ENCODE results near the gene FKBP1B.
"Not testable (repeated sequence)": the region's sequence is repeated elsewhere in the genome, so short reads cannot be mapped to it uniquely, and the experiment has no call there.

The FKBP1B gene

GRCh38 chr2:24058564-24059271 lies 9.2 kb downstream of the FKBP1B start:
- in situ Hi-C loops (cut with MboI; ENCODE audit: low sequenced_read_pairs) = no loop called here

- in situ Hi-C loops (cut with MboI; ENCODE audit: low sequenced_read_pairs) = no loop called here
Observed at GRCh38 chr2:24065341-24065740, 15.8 kb downstream of the FKBP1B start.

- in situ Hi-C loops (cut with MboI; ENCODE audit: low sequenced_read_pairs) = no loop called here
Observed at GRCh38 chr2:24072259-24072658, 22.7 kb downstream of the FKBP1B start.

GRCh38 chr2:24073816-24074215 lies 24.3 kb downstream of the FKBP1B start:
- in situ Hi-C loops (cut with MboI; ENCODE audit: low sequenced_read_pairs) = no loop called here

GRCh38 chr2:24075259-24075658 lies 25.7 kb downstream of the FKBP1B start:
- in situ Hi-C loops (cut with MboI; ENCODE audit: low sequenced_read_pairs) = no loop called here

DNA sequence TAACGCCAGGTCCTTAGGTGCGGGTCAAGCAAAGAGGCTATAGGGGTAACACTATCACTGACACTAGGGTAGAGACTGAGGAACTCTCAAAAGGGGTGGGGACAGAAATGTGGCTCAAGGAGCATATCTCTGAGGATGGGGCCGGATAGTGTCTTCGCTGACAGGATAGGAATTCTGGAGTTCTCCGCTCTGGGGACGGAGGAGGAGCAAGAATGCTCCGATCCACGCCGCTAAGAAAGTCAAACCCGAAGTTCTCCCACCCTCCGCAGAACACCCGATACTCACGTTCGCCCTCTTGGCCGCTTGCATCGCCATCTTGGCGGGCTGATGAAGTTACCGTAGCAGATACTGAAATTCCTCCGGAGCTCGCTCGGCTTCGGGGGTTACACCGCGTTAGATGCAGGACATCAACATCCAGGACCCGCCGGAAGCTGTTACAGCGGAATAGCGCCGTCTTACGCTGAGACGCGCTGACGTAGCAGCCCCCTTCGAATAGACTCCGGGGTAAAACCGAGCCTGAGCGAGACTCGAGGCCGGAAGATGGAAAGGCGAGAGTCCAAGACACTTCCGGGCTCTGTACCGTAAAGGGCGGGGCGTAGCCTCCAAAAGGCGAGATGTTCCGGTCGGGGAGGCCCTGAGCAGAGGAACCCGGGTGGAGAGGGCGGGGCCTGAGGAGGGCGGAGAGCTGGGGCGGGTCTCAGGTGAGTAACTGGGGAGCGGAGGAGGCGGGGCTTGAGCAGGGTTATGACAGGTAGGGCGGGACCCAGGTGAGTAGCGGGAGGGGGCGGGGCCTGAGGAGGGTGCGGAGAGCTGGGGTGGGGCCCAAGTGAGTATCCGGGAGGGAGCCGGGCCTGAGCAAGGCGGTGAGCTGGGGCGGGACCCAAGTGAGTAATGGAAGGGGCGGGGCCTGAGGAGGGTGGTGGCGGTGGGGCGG lies 26.6 kb downstream of the FKBP1B start, which contains the start of gene SF3B6:
SF3B6 (minus strand) TSS at position 412 of the 934 bp plus-strand sequence; CDS start at position 315, 97 bp downstream.
- in situ Hi-C loops (cut with MboI; ENCODE audit: low sequenced_read_pairs) = no loop called here

- in situ Hi-C loops (cut with MboI; ENCODE audit: low sequenced_read_pairs) = no loop called here
Observed at GRCh38 chr2:24076849-24077534, 27.5 kb downstream of the FKBP1B start.

GRCh38 chr2:24077535-24077877 lies 28.0 kb downstream of the FKBP1B start:
- in situ Hi-C loops (cut with MboI; ENCODE audit: low sequenced_read_pairs) = no loop called here

- in situ Hi-C loops (cut with MboI; ENCODE audit: low sequenced_read_pairs) = no loop called here
Observed at GRCh38 chr2:24077879-24078278, 28.3 kb downstream of the FKBP1B start.

DNA sequence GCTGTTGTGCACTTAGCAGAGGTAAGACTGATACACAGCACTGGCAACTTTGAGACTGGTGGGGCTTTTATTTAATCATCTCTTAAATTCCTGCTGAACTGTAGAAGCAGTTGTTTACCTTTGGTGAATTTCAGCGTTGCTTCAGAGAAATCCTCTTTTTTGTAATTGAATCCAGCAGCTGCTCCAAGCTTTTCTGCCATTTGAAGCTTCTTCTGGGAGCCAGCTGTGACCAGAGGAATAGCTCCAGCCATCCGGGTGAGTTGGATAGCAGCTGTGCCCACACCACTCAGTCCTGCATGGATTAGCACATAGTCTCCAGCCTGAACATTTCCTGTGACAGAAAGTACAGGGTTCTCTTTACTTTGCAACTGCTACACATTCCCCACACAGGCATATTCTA lies 31.2 kb downstream of the FKBP1B start:
- in situ Hi-C loops (cut with MboI; ENCODE audit: low sequenced_read_pairs) = no loop called here

GRCh38 chr2:24082787-24083566 lies 33.4 kb downstream of the FKBP1B start:
- in situ Hi-C loops (cut with MboI; ENCODE audit: low sequenced_read_pairs) = no loop called here

- in situ Hi-C loops (cut with MboI; ENCODE audit: low sequenced_read_pairs) = no loop called here
Observed at GRCh38 chr2:24083567-24084385, 34.2 kb downstream of the FKBP1B start.

- in situ Hi-C loops (cut with MboI; ENCODE audit: low sequenced_read_pairs) = no loop called here
Observed at GRCh38 chr2:24084386-24085199, 35.1 kb downstream of the FKBP1B start, which contains the start of gene TP53I3. Gene TP53I3 (minus strand): TSS chr2:24084834. CDS start chr2:24084326, 508 bp downstream.

DNA sequence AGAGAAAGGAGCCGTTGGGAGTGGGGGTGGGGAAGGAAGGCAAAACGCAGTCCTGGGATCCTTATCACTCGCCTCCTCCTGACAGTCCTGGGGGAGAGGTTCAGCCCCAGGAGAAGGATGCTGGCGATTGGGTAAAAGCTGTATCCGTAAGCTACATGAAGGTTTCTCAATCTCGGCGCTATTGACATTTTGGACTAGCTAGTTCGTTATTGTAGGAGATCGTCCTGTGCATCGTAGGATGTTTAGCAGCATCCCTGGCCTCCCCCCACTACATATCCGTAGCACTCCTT lies 35.6 kb downstream of the FKBP1B start:
- in situ Hi-C loops (cut with MboI; ENCODE audit: low sequenced_read_pairs) = no loop called here

DNA sequence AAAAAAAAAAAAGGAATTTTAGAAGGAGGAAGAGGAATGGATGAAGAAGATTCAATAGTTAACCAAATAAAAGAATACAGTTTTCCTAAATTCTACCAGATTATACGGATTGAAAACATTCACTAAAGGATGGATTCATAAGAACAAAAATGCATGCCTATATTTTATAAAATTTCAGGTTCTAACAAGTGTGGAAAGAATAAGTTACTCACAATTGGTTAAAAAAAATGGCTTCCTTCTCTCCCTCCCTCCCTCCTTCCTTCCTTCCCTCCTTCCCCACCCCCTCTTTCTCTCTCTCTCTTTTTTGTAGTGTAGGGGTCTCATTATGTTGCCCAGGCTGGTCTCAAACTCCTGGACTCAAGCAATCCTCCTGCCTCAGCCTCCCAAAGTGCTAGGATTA lies 36.7 kb downstream of the FKBP1B start:
- in situ Hi-C loops (cut with MboI; ENCODE audit: low sequenced_read_pairs) = no loop called here

DNA sequence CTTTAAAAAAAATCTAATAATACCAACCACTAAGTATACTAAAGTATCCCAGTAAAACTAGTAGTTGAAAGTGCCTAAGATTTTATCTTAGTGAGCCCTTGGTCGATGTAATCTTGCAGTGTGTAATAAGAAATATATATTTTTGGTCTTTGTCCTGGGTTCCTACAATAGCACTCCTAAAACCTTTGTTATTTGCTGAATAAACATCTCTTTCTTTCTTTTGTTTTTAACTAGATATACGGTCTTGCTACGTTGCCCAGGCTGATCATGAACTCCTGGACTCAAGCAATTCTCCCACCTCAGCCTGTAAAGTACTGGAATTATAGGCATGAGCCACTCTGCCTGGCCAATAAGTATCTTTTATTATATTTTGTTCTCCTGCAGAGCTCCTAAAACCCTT lies 37.5 kb downstream of the FKBP1B start:
- in situ Hi-C loops (cut with MboI; ENCODE audit: low sequenced_read_pairs) = no loop called here

- in situ Hi-C loops (cut with MboI; ENCODE audit: low sequenced_read_pairs) = no loop called here
Observed at GRCh38 chr2:24088821-24089359, 39.3 kb downstream of the FKBP1B start.

GRCh38 chr2:24093270-24093669 lies 43.7 kb downstream of the FKBP1B start:
- in situ Hi-C loops (cut with MboI; ENCODE audit: low sequenced_read_pairs) = not testable (repeated sequence)

GRCh38 chr2:24095171-24095677 lies 45.7 kb downstream of the FKBP1B start:
- in situ Hi-C loops (cut with MboI; ENCODE audit: low sequenced_read_pairs) = not testable (repeated sequence)

Measured in hTERT RPE-1 (cell line).